HuH-7 (cell line): Measurements from ENCODE around the gene NCOR1.
"Not testable (repeated sequence)": the region's sequence is repeated elsewhere in the genome, so short reads cannot be mapped to it uniquely, and the experiment has no call there.

ENCODE experiments used
- DNase-seq: peaks from one replicate; pipeline ENCODE4 v3.0.0; 2011; ENCODE audit warnings: low spot score

NCOR1 gene

GRCh38 chr17:16215273-16215964 lies at the start of gene NCOR1:
Gene NCOR1, minus strand, starts transcription at chr17:16215534. Its CDS starts 20,965 bp downstream, at chr17:16194569.
- DNase-seq = peak; percentile 82

DNA sequence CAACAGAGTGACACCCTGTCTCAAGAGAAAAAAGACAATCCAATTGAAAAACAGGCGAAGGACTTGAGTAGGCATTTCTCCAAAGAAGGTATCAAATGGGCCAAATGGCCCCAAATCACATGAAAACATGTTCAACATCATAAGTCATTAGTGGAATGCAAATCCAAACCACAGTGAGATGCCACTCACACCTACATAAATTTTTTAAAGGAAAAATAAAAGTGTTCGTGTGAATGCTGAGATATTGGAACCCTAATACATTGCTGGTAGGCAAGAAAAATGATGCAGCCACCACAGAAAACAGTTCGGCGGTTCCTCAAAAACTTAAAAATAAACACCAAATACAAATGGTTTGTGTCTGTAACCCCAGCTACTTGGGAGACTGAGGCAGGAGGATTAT lies 46.9 kb upstream of the NCOR1 start:
- no peak for DNase-seq

GRCh38 chr17:16261049-16261448 lies 45.7 kb upstream of the NCOR1 start:
- DNase-seq = no peak

DNA sequence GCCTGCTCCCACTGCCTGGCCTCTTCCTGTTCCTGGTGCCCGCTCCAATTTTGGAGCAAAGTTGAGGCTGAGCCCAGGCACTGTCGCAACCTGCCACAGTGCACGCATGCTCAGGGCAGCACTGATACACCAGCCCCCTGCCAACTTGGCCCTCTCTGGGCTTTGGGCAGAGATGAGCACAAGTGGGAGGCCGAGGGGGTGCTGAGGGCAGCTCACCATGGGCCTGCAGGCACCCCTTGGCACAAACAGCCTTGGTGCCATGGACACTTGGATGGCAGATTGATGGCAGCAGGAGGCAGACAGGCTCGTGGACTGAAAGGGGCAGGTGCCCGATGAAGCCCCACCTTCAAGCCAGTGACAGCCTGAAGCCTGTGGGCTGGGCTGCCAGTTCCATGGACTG lies 44.6 kb upstream of the NCOR1 start:
- DNase-seq = no peak

DNA sequence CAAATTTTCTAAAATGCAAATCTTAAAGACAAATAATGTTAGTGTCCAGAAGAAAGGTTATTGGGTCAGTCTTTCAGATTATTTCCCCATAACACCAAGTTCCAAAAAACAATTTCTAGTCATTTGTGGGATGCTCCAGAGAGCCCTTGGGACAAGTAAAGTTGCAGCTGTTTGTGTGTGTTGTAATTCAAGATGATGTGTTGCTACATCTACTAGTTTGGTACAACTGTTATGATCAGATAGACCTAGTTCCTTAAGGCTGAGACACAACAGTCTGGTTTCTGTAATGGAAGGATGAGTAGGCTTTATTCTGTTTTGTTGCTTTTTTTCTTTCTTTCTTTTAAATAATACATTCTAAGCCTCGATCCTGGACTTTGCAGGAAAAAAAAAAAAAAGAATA lies 43.6 kb upstream of the NCOR1 start:
- no peak for DNase-seq

DNA sequence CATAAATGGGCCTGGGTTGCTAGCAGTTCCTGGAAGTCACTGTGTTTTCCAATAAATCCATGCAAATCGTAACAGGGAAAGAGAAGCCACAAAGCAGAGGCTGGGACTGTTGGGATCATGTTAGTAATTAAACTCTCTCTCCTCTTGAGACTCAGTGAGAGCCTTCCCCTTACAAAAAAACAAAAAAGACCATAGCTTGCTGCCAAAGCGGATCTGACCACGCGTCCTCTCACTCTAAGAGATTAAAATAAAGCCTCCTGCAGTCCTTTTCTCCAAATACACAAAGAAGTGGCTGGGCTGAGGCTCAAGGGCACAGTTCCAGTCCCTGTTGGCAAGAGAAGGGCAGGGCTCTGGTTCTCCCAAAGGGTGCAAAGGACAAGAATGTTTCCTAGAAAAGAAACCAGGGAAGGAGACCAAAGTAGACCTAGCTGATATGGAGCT lies 40.2 kb upstream of the NCOR1 start:
- no peak for DNase-seq

DNA sequence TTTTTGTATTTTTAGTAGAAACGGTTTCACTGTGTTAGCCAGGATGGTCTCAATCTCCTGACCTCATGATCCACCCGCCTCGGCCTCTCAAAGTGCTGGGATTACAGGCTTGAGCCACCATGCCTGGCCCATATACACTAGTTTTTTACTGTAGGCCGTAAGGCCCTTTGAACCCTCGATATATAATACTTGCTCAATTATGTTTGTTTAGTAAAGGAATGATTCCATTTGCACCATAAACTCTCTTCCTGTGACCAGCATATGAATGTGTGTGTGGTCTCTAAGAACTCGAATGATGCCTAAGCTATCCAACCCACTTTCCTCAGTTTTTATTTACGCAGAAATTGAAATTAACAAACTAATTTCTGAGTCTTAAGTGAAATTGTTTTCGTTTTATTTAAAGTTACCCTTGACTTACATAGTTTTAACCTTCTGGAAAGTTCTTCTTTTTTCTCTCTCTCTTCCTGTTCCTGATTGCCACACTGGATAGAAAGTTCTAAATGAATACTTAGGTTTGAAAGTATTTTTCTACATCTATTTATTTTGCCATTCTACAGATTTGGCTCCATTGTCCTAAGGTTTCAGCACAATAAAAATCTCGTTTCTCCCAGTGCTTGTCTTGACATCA lies 39.6 kb upstream of the NCOR1 start:
- no peak for DNase-seq

GRCh38 chr17:16251556-16251955 lies 36.2 kb upstream of the NCOR1 start:
- no peak for DNase-seq

DNA sequence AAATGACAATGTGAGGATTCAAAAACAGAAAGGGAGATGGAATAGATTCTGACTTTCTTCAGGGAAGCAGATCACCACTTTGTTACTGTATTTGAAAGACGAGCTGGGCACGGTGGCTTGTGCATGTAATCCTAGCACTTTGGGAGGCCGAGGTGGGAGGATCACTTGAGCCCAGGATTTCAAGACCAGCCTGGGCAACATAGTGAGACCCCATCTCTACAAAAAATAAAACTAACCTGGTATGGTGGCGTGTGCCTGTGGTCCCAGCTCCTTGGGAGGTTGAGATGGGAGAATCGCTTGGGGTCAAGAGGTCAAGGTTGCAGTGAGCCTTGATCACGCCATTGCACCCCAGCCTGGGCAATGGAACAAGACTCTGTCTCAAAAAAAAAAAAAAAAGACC lies 35.7 kb upstream of the NCOR1 start:
- DNase-seq = no peak

DNA sequence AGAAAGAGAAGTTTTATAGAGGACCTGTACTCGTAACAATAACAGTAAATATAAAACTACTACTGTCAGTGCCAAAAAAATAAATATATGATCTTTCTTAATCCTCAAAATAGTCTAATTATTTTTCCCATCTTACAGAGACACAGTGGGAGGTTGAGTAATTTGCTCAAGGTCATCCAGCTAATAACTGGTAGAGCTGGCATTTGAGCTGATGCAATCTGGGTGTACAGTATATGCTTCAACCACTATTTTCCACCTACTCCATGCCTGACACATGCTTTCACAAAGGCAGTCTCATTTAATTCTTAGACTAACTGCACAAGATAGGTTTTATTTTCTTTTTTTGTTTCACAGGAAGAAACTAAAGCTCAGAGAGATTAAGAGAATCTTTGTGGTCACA lies 35.3 kb upstream of the NCOR1 start:
- DNase-seq = no peak

GRCh38 chr17:16247586-16247984 lies 32.3 kb upstream of the NCOR1 start:
- no peak for DNase-seq

DNA sequence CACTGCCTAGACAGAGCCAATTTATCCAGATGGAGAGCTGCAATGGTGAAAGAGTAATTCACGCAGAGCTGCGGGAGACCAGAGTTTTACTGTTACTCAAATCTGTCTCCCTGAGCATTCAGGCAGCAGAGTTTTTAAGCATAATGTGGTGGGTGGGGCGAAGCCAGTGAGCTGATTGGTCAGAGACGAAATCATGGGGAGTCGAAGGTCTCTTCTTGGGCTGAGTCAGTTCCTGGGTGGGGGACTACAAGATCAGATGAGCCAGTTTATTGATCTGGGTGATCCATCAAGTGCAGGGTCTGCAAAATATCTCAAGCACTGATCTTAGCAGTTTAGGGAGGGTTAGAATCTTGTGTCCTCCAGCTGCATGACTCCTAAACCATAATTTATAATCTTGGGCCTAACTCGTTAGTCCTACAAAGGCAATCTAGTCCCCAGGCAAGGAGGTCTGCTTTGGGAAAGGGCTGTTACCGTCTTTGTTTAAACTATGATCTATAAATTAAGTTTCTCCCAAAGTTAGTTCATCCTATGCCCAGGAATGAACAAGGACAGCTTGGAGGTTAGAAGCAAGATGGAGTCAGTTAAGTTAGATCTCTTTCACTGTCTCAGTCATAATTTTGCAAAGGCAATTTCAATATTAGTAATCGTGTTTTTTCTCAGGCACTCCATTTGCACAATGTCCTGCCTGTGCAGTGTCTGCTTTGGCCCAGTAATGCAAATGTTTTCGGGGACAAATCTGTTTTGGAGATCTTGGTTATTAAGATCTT lies 28.6 kb upstream of the NCOR1 start:
- no peak for DNase-seq

DNA sequence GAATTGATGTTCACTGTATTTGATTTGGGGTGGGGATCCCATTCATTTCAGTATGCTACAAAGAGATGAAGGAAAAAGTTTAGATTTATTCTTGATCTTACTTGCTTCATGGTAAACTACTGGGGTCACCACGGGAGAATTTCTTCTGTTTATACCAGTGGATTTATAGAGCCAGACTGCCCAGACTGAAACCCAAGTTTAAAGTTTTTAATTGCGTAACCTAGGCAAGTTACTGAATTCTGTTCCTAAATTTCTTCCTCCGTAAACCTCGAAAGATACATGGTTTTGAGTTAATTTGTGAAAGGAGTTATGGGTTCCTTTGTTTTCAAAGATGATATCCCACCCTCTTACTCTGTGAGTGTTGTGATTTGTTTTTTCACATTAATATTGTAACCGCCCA lies 28.1 kb upstream of the NCOR1 start:
- DNase-seq = no peak

GRCh38 chr17:16241906-16242399 lies 26.6 kb upstream of the NCOR1 start:
- no peak for DNase-seq

GRCh38 chr17:16239931-16240330 lies 24.6 kb upstream of the NCOR1 start:
- DNase-seq = no peak

DNA sequence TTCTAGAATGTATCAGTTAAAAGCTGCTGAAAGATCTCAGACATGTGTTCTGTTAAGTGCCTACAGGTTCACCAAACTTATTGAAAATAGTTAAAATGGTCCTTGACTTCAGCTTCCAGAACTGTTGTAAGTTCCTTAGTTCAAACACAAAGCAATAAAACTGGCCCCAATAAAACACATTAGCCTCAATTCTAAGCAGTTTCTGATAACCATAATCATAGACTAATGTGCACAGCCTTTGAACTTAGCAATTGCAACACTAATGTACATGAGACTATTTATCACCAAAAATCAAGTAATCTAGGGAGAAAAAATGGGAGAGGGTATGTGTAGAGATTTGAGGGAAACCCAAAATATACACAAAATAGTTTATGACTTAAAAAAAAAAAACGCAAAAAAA lies 17.1 kb upstream of the NCOR1 start:
- no peak for DNase-seq

DNA sequence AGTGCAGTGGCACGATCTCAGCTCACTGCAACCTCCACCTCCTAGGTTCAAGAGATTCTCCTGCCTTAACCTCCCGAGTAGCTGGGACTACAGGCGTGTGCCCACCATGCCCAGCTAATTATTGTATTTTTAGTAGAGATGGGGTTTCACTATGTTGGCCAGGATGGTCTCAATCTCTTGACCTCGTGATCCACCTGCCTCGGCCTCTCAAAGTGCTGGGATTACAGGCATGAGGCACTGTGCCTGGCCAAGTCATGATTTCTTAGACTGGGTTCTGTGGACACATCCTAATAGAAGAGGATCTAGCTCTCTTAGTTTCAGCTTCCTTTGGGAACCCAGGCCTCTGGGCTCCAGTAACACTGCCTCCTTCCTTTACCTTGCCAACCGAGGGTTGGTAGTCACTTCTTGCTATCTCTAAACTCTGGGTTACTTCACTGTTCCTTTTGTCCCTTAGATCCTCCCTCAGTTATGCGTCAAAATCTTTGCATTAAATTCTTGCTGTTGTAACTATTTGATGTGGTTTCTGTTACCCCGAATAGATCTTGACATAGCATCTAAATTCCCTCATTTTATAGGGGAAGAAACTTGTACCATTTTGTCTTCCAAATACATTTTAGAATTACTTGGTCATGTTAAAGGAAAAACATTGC lies 14.7 kb upstream of the NCOR1 start:
- DNase-seq = not testable (repeated sequence)

GRCh38 chr17:16222406-16222805 lies 7.1 kb upstream of the NCOR1 start:
- no peak for DNase-seq

- peak; percentile 74 for DNase-seq
Measured at GRCh38 chr17:16217002-16217635, 1.8 kb upstream of the NCOR1 start, which contains the start of gene PIGL. Gene PIGL, plus strand, starts transcription at chr17:16217210. Its CDS starts 17 bp downstream, at chr17:16217227.

DNA sequence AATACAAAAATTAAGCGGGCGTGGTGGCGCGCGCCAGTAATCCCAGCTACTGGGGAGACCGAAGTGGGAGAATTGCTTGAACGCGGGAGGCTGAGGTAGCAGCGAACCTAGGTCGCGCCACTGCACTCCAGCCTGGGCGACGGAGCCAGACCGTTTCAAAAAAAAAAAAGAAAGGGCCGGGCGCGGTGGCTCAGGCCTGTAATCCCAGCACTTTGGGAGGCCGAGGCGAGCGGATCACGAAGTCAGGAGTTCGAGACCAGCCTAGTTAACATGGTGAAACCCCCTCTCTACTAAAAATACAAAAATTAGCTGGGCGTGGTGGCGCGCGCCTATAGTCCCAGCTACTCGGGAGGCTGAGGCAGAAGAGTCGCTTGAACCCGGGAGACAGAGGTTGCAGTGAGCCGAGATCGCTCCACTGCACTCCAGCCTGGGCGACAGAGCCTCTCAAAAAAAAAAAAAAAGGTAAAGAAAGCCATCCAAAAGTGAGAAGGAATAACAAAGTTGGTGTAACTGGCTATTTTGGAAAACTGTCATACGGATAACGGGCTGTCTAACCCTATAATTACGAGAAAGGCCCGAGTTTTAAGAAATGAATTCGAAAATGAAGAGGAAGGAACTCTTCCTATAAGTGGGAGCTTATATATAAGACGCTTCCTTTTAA lies 1.1 kb upstream of the NCOR1 start:
- not testable (repeated sequence) for DNase-seq

DNA sequence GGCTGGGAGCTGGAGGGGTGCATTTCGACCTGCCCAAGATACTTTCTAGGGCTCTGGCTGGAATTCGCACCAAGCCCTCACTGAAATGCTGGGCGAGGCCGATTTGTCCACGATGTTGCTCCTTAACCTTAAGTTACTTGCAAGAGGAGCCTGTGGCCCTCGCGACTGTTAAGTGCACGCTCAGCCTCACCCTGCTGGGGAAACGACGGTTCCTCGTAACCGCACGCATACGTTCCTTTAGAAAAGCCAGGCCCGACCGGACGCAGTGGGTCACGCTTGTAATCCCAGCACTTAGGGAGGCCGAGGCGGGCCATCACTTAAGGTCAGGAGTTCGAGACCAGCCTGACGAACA lies 607 bp upstream of the NCOR1 start:
- DNase-seq = no peak

DNA sequence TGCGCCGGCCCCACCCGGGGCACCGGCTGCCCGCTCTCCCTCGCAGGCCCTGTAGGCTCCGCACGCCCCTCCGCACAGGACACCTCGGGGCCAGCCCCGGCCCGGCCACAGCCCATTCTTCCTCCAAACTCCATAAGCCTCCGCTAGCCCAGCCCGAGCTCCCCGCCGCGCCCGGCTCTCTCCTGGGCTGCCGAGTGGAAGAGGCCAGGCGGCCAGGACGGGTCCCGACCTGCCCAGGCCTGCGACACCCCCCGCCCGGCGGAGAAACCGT lies 397 bp downstream of the NCOR1 start:
- DNase-seq = peak; percentile 29
